Adipocyte (in vitro differentiated cells): ENCODE results near the gene CASQ2.

Experiments
- DNase-seq: peaks from one replicate; pipeline ENCODE4 v3.0.0-alpha.2; 2015; ENCODE audit warnings: low read depth
- H3K27me3 ChIP-seq: replicated peaks from 2 replicates; pipeline ENCODE4 v1.7.0; 2013; ENCODE audit warnings: mild to moderate bottlenecking, low read length, moderate library complexity; ENCODE audit not compliant: control insufficient read depth, insufficient read depth
- H3K36me3 ChIP-seq: 2 replicates; pipeline ENCODE4 v1.7.0; 2013; ENCODE audit warnings: low read length, mild to moderate bottlenecking, moderate library complexity; ENCODE audit not compliant: control insufficient read depth, insufficient read depth, severe bottlenecking
- H3K4me1 ChIP-seq: 2 replicates; pipeline ENCODE4 v1.7.0; 2013; ENCODE audit warnings: mild to moderate bottlenecking, low read length, moderate library complexity; ENCODE audit not compliant: control insufficient read depth, insufficient read depth
- H3K4me3 ChIP-seq: 2 replicates; pipeline ENCODE4 v1.7.0; 2013; ENCODE audit warnings: mild to moderate bottlenecking, low read length, moderate library complexity
- H3K9ac ChIP-seq: 2 replicates; pipeline ENCODE4 v1.7.0; 2013; ENCODE audit warnings: mild to moderate bottlenecking, low read length, moderate library complexity
- H3K9me3 ChIP-seq: 2 replicates; pipeline ENCODE4 v1.7.0; 2013; ENCODE audit warnings: mild to moderate bottlenecking, low read length, moderate library complexity; ENCODE audit not compliant: control insufficient read depth

Gene CASQ2

DNA sequence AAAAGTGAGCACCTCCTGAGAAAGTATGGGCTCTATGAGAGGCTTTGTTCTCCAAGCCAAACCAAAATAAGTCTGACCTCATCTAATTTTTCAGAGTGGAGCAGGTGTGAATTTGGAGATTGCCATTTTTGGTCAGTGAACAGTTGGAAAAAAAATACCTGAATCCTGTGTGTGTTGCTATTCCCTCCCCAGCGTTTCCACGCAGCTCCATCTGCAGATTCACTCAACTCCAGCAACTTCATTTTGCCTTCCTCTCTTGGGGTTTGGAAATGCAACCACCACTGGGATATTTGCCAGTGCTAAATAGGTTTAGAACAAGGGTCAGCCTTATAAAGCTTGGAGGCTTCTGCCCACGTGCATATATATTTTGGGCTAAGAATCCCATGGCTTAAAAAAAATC is 11.2 kb downstream of the CASQ2 start:
- Histone ChIP-seq H3K4me3 (peak overlapping the region; percentile 42), H3K9me3 (peaks cover 9% of the 10 kb centered on the region), H3K27me3 (peaks cover 5% of the 10 kb centered on the region), H3K9ac (peak overlapping the region; percentile 68), H3K36me3 (no peaks in the 10 kb centered on the region), H3K4me1 (peaks cover 41% of the 10 kb centered on the region)
- no peak for DNase-seq

DNA sequence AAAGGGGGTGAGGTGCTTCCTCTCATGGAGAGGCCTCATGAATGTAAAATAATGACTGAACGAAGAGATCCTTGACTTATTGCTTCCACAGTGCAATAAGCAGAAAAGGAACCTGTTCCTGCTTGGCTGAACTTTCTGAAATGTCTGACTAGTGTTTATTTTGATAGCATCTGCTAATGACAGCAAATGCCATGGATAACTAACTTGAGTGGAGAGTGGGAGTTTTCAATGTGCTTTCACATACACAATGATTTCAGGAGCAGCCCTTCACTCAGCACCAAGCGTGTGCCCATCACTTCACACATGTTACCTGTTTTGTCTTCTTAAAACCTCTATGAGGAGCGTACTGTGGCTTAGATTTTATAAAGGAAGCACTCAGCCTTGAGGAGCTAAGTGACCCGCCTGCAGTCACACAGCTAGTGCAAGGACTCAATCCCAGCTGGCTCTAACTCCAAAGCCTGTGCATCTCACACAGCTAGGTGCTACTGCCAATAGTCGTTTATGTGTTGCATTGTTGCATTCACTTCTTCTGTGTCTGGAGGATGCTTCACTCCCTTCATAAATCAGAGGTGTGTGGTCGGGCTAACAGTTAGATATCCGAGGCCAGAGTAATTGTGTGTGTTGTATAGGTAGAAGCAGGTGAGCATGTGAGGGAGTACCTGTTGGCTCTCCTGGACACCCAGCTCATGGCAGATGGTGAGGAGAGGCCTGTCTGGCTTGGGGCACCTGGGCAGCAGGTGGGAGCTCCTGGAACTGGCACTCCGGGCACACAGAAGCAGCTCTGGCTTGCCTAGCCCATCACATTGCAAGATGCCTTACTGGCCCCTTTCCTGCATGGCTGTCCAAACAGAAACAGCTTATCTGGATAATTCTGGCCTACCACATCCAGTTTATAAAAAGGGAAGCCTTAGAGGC is 12.8 kb downstream of the CASQ2 start:
- DNase-seq, result no peak
- Histone ChIP-seq H3K9ac (peak overlapping the region; percentile 25), H3K4me3 (no peak overlapping the region), H3K9me3 (peaks cover 9% of the 10 kb centered on the region), H3K27me3 (peaks cover 10% of the 10 kb centered on the region), H3K36me3 (no peaks in the 10 kb centered on the region), H3K4me1 (peaks cover 41% of the 10 kb centered on the region)

DNA sequence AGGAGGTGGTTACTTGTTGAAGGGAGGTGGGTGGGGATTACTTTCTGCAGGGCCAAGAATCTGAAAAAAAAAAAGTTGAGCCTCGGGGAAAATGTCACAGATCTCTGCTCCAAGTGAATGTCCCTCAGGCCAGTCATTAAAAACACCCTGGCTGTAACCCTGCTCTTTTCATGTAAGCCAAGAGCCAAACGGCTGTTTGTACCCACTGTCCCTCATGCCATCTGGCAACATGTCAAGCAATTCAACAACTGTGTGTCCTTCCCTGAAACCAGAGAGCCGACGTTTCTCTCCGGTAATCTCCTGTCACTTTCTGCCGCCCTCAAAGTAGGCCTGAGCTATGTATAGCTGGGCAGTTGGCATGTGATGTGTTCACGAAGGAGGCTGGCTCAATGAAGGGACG is 14.7 kb downstream of the CASQ2 start:
- peaks cover 41% of the 10 kb centered on the region for H3K4me1 ChIP-seq
- H3K27me3 ChIP-seq, result peaks cover 10% of the 10 kb centered on the region
- no peaks in the 10 kb centered on the region for H3K9me3 ChIP-seq
- no peak overlapping the region for H3K9ac ChIP-seq
- no peak overlapping the region for H3K4me3 ChIP-seq
- H3K36me3 ChIP-seq, result no peaks in the 10 kb centered on the region
- DNase-seq, result no peak

DNA sequence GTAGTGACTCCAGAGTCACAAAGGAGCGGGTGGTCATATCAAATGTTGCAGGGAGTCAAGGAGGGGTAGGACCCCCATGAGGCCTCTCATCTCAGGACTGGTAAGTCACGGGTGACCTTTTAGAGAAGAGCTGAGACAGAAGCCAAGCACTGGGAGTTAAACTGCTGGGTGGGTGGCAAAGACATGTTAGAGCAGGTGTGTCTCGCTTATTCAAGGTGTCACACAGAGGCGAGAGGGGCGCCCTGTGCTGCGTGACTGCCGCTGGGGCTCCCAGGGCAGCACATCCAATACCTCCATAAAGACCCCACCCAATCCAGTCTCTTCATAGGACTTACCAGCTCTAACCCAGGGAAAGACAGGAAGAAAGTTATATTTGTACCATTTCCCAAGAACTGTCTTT is 15.2 kb downstream of the CASQ2 start:
- no peak overlapping the region for H3K9ac ChIP-seq
- no peaks in the 10 kb centered on the region for H3K36me3 ChIP-seq
- H3K9me3 ChIP-seq, result no peaks in the 10 kb centered on the region
- no peak for DNase-seq
- peaks cover 40% of the 10 kb centered on the region for H3K4me1 ChIP-seq
- no peak overlapping the region for H3K4me3 ChIP-seq
- H3K27me3 ChIP-seq, result peaks cover 10% of the 10 kb centered on the region

DNA sequence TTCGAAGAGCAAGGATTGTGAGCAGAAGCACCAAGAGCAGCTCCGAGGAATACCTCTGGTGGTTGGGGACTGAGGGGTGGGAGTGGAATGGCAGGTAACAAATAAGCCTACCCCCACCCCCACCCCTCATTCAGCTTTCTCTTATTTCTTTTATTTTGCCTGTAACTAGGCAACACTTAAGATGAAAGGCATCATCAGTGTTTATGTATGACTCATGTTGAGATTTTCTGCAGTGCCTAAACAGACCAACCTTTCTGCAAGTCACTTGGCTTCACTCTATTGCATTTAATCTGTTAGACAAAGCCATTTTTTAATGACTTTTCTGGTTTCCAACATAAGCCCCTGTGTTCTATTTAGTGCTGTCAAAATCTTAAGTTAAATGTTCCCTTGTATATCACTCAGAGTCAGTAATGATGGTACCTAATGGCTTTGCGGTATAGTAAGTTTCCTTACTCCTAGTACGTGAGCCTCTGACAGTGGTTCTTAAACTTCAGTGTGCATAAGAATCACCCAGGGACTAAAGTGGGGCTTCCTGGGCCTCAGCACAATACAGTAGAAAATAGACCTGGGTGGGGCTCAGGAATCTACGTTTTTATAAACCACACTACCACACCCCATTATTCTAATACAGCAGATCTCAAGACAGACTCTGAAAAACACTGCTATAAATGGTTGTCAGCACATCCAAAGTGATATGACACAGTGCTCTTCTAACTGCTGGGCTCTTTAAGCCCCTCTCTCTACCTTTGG is 19.9 kb downstream of the CASQ2 start:
- Histone ChIP-seq H3K4me3 (no peak overlapping the region), H3K36me3 (no peaks in the 10 kb centered on the region), H3K4me1 (peaks cover 5% of the 10 kb centered on the region), H3K27me3 (peaks cover 10% of the 10 kb centered on the region), H3K9ac (no peak overlapping the region), H3K9me3 (no peaks in the 10 kb centered on the region)
- peak; percentile 60 for DNase-seq

DNA sequence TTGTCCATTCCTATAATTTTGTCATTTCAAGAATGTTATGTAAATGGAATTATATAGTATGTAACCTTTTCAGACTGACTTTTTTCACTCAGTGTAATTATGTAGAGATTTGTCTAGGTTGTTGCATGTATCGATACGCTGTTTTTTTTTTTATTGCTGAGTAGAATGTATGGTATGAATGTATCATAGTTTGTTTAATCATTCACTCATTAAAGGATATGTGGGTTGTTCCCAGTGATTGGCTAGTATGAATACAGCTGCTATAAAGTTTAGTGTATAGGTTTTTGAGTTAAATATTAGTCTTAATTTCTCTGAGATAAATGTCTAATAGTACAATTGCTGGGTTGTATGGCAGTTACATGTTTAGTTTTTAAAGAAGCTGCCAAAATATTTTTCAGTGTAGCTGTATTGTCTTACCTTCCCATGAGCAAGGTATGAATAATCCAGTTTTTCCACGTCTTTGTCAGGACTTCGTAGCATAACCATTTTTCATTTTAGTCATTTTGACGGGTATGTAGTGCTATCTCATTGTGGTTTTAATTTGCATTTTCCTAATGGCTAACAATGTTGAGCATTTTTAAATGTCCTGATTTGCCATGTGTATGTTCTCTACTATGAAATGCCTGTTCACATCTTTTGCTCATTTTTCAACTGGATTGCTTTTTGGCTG is 22.4 kb downstream of the CASQ2 start:
- H3K9me3 ChIP-seq, result no peaks in the 10 kb centered on the region
- H3K4me3 ChIP-seq, result no peak overlapping the region
- DNase-seq, result no peak
- H3K36me3 ChIP-seq, result no peaks in the 10 kb centered on the region
- H3K27me3 ChIP-seq, result no peaks in the 10 kb centered on the region
- no peak overlapping the region for H3K9ac ChIP-seq
- peaks cover 5% of the 10 kb centered on the region for H3K4me1 ChIP-seq

DNA sequence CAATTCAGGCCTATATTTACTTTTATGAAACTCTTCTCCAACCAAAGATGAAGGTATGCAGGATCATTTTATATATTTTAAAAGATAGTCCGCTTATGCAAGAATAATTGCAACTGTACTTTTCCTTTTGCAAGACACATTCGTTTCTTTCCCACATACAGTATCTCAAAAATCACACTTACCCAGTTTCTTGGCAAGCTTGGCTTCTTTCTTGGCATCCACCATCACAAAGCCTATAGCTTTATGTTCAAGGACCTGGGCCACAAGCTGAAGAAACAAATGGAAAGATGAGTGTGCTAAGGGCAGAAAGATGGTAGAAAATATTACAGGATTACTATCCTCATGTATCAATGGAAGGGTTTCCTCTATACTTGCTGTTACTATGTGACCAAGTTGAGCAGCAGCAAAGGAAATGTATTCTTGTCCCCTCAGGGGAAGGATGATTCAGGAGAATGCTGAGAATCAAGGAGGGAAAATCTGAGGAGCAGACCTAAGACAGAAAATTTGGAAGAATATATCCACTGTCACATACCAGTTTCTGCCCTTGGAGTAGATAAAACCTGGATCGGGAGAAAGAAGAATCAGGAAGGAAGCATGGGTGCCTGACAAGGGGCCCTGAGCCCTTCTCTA is 23.8 kb downstream of the CASQ2 start:
- no peaks in the 10 kb centered on the region for H3K9me3 ChIP-seq
- H3K36me3 ChIP-seq, result no peaks in the 10 kb centered on the region
- no peak overlapping the region for H3K4me3 ChIP-seq
- H3K27me3 ChIP-seq, result no peaks in the 10 kb centered on the region
- no peak for DNase-seq
- peaks cover 5% of the 10 kb centered on the region for H3K4me1 ChIP-seq
- H3K9ac ChIP-seq, result no peak overlapping the region

DNA sequence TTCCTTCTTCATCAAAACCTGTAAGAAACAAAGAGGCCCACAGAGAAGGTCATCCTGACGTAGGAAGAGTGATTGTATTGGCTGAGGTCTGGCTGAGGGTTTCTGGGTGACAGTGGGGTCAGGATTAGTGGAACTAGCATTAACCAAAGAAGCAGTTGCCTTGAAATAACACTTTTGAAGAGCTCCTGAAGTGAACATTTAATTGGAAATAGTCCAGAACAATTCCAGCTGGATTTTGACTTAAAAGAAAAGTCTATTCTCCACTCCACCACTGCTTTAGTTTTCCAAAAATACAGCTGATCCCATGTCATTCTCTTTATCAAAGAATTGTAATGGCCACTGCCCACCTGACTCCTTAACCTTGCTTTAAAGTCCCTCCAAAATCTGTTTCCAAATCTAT is 27.7 kb downstream of the CASQ2 start:
- H3K4me1 ChIP-seq, result no peaks in the 10 kb centered on the region
- no peak for DNase-seq
- H3K9me3 ChIP-seq, result no peaks in the 10 kb centered on the region
- no peaks in the 10 kb centered on the region for H3K36me3 ChIP-seq
- no peak overlapping the region for H3K9ac ChIP-seq
- H3K4me3 ChIP-seq, result no peak overlapping the region
- H3K27me3 ChIP-seq, result peaks cover 5% of the 10 kb centered on the region

DNA sequence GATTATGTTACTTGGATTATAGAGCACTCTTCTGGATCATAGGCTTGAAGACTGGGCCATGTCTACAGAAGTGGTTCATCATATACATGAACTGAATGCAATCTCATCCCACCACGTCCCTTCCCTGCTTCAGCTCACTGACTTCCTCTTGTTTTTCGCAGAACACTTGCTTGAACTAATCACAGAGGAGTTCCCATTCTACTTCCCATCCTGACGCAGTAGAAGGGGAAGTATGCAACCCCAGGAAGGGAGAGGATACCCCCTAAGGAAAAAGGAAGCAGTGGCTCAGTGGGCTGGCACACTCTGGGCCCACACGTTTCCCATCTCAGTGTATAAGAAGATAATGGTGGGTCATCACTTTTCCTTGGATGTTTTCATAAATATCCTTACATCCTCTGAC is 36.2 kb downstream of the CASQ2 start:
- H3K27me3 ChIP-seq, result peaks cover under 1% of the 10 kb centered on the region
- H3K9me3 ChIP-seq, result no peaks in the 10 kb centered on the region
- H3K4me1 ChIP-seq, result peaks cover 14% of the 10 kb centered on the region
- no peaks in the 10 kb centered on the region for H3K36me3 ChIP-seq
- no peak overlapping the region for H3K4me3 ChIP-seq
- DNase-seq, result no peak
- H3K9ac ChIP-seq, result no peak overlapping the region

DNA sequence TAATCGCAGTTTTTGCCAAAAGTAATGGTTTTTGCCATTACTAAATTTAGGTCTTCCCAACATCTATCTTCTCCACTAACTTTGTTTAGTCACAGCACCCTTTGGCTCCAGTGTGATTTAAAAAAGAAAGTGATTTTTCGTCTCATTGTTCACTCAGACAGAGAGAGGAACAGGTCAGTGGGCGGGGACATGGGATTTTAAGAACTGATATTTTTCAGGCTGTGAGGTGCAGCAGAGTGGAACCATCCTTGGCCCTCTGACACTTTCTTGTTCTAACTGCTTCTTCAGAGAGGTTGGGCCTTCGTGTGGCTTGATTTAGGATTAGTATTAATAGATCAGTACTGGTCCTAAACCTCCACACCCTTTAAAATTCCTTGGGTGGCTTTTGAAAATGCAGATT is 38.8 kb downstream of the CASQ2 start:
- Histone ChIP-seq H3K36me3 (no peaks in the 10 kb centered on the region), H3K9ac (no peak overlapping the region), H3K4me3 (no peak overlapping the region), H3K9me3 (no peaks in the 10 kb centered on the region), H3K27me3 (no peaks in the 10 kb centered on the region), H3K4me1 (peaks cover 33% of the 10 kb centered on the region)
- no peak for DNase-seq

DNA sequence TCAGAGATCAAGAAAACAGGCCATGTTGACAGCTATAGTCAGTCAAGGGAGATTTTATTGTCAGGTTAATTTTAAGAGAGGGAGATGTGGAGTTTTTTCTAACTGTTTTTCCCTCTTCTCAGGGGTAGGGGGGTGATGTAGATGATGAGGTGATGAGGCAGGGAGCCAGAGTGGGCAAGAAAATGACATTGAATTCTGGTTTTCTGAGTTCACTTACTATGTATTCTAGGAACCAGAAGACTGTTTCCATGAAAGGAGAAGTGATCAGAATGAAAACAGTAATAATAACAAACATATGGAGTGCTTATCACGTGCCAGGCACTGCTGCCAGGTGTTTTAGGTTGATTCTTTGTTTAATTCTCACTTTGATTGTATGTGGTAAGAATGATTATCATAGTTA is 40.2 kb downstream of the CASQ2 start:
- peak overlapping the region; percentile 65 for H3K9ac ChIP-seq
- peak overlapping the region; percentile 41 for H3K4me3 ChIP-seq
- H3K9me3 ChIP-seq, result no peaks in the 10 kb centered on the region
- H3K27me3 ChIP-seq, result no peaks in the 10 kb centered on the region
- DNase-seq, result no peak
- H3K4me1 ChIP-seq, result peaks cover 33% of the 10 kb centered on the region
- no peaks in the 10 kb centered on the region for H3K36me3 ChIP-seq
